NCI-H2196 (cell line): ENCODE measurements around the gene DNAJB12.
A peak's percentile ranks its signal among the peaks of the same experiment; 100 is the strongest.
"Not testable (repeated sequence)": the region's sequence is repeated elsewhere in the genome, so short reads cannot be mapped to it uniquely, and the experiment has no call there.

ENCODE experiments used
- DNase-seq: peaks from one replicate; lab custom pipeline; 2025; ENCODE audit not compliant: unreplicated experiment; lab: John Stamatoyannopoulos, UW

DNAJB12 gene

GRCh38 chr10:72331575-72332422 lies 22.9 kb downstream of the DNAJB12 start:
- peak; percentile 82 for DNase-seq

- no peak for DNase-seq
Measured at GRCh38 chr10:72330069-72330426, 24.7 kb downstream of the DNAJB12 start.

GRCh38 chr10:72329290-72330068 lies 25.2 kb downstream of the DNAJB12 start:
- no peak for DNase-seq

GRCh38 chr10:72328829-72329204 lies 25.9 kb downstream of the DNAJB12 start:
- DNase-seq, result no peak

- DNase-seq, result peak; percentile 35
Measured at GRCh38 chr10:72328045-72328828, 26.5 kb downstream of the DNAJB12 start.

GRCh38 chr10:72326665-72327603 lies 27.8 kb downstream of the DNAJB12 start:
- not testable (repeated sequence) for DNase-seq

- peak; percentile 73 for DNase-seq
Measured at GRCh38 chr10:72325243-72326175, 29.2 kb downstream of the DNAJB12 start.

GRCh38 chr10:72323771-72324191 lies 30.9 kb downstream of the DNAJB12 start:
- no peak for DNase-seq

- DNase-seq, result no peak
Measured at GRCh38 chr10:72323108-72323749, 31.5 kb downstream of the DNAJB12 start.

- no peak for DNase-seq
Measured at GRCh38 chr10:72322280-72323058, 32.2 kb downstream of the DNAJB12 start.

GRCh38 chr10:72322030-72322279 lies 32.8 kb downstream of the DNAJB12 start:
- DNase-seq, result no peak

GRCh38 chr10:72321248-72322029 lies 33.3 kb downstream of the DNAJB12 start:
- no peak for DNase-seq

- no peak for DNase-seq
Measured at GRCh38 chr10:72320676-72321247, 34.0 kb downstream of the DNAJB12 start.

- peak; percentile 77 for DNase-seq
Measured at GRCh38 chr10:72319416-72320254, 35.1 kb downstream of the DNAJB12 start.

- DNase-seq, result no peak
Measured at GRCh38 chr10:72318418-72319262, 36.1 kb downstream of the DNAJB12 start.
